ENCODE measurements around the gene PHKB. TPM values are rescaled to one million over a fixed set of nuclear protein-coding genes. Genes with fewer than 3 reads are reported as not detected.

The PHKB gene
- total RNA-seq, 1 donor, result 104 TPM

DNA sequence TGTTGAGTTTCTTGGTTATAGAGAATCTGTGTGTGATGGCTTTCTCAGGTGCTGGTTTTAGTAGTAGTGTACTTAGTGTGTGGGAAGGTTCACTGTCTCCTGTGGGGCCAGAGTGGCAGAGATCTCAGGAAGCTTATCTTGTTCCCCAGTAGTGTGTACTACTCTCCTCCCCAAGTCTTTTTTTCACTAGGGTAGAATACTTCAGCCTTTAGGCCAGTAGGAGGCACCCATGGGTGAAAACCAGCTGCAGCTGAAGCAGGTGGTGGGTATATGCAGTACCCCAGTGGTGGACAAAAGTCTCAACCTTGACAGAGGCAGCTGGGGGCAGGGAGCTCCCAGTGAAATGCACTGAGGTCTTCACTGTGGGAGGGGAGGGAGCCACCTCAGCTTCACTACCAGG lies 109.9 kb downstream of the PHKB start:
- no peak for DNase-seq (ENCODE audit: low read depth)
- no peak overlapping the region for H3K4me3 ChIP-seq (ENCODE audit: low read depth, low read length)
- TF ChIP-seq, protein P1, sequence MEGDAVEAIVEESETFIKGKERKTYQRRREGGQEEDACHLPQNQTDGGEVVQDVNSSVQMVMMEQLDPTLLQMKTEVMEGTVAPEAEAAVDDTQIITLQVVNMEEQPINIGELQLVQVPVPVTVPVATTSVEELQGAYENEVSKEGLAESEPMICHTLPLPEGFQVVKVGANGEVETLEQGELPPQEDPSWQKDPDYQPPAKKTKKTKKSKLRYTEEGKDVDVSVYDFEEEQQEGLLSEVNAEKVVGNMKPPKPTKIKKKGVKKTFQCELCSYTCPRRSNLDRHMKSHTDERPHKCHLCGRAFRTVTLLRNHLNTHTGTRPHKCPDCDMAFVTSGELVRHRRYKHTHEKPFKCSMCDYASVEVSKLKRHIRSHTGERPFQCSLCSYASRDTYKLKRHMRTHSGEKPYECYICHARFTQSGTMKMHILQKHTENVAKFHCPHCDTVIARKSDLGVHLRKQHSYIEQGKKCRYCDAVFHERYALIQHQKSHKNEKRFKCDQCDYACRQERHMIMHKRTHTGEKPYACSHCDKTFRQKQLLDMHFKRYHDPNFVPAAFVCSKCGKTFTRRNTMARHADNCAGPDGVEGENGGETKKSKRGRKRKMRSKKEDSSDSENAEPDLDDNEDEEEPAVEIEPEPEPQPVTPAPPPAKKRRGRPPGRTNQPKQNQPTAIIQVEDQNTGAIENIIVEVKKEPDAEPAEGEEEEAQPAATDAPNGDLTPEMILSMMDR (IDR thresholded peaks at IDR 0.05; ENCODE audit: insufficient read depth, low read depth, low read length), result no peak

DNA sequence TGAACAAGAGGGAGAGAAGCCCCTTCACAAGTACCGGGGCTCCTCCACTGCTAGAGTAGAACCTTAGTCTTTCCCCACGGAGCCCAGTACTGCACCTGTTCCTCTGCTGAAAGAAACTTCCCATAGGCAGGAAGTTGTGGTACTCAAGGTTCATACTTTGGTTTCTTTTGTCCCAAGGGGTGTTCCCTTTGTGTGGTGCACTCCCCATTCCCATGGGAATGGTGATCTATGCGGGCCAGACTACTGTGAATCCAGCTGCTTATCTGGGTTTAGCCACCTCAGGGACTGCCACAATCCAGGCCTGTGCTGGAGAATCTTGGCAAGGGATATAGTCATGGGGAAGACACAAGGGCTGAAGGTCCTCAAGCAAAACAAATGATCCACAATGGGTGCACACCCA lies 110.6 kb downstream of the PHKB start:
- H3K4me3 ChIP-seq (ENCODE audit: low read depth, low read length), result no peak overlapping the region
- TF ChIP-seq, protein P1 (IDR thresholded peaks at IDR 0.05; ENCODE audit: insufficient read depth, low read depth, low read length), result no peak
- no peak for DNase-seq (ENCODE audit: low read depth)

DNA sequence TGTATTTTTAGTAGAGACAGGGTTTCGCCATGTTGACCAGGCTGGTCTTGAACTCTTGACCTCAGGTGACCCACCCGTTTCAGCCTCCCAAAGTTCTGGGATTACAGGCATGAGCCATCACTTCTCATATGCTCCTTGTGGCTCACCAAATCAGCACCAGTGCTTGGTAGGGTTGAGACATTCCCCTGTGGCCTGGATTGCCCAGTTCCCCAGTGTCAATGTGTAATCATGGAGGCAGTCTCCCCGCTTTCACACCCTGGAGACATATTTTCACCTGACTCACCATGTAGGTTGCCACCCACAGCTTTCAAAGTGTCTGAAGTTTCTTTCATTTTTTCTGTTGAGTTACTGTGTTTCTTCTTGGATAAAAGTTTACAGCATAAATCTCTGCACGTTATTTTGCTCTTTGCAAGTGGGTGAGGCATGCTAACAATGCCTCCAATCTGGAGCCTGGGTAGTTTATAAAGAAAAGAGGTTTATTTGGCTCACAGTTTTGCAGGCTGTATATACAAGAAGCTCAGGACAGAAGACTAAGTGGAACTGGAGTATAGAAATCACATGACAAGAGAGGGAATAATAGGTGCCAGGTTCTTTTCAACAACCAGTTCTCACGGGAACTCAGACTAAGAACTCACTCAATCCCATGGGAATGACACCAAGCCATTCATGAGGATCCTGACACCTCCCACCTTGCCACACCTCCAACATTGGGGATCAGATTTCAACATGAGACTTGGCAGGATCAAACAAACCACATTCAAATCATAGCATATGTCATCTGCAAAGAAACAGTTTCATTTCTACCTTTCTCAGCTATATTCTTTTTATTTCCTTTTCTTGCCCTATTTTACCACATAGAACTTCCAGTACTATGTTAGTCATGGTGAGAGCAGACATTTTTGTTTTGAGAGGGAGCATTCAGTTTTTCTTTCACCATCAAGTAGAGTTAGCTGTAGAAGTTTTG lies 113.2 kb downstream of the PHKB start:
- DNase-seq (ENCODE audit: low read depth), result peak; percentile 41
- H3K4me3 ChIP-seq (ENCODE audit: low read depth, low read length), result no peak overlapping the region
- TF ChIP-seq, protein P1 (IDR thresholded peaks at IDR 0.05; ENCODE audit: insufficient read depth, low read depth, low read length), result no peak

DNA sequence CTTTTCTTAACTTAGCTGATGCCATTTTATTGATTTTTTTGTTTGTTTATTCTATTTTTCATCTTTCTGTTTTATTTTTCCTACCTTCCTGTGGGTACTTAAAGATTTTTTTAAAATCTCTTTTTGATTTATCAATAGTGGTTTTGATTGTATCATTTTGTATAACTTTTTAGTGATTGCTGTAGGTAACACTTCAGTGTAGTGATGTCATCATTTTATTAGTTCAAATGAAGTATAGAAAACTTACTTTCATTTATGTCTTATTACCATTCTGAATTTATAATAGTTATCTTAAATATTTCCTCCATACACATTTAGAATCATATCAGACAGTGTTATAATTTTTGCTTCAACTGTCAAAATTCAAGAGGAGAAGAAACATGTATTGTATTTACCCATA lies 115.9 kb downstream of the PHKB start:
- no peak for DNase-seq (ENCODE audit: low read depth)
- TF ChIP-seq, protein P1 (IDR thresholded peaks at IDR 0.05; ENCODE audit: insufficient read depth, low read depth, low read length), result no peak
- H3K4me3 ChIP-seq (ENCODE audit: low read depth, low read length), result no peak overlapping the region

DNA sequence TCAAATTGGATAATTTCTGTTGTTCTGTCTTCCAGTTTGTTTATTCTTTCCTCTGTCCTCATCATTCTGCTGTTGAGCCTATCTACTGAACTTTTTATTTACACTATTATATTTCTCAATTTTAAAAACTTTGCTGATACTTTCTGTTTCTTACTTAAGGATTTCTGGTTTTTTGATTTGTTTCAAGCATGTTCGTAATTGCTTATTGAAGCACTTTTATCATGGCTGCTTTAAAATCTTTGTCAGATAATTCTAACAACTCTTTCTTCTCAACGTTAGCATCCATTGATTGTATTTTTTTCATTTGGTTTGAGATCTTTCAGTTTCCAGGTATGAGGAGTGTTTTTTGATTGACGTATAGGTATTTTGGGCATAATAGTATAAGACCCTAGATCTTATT lies 116.9 kb downstream of the PHKB start:
- no peak for DNase-seq (ENCODE audit: low read depth)
- H3K4me3 ChIP-seq (ENCODE audit: low read depth, low read length), result no peak overlapping the region
- TF ChIP-seq, protein P1 (IDR thresholded peaks at IDR 0.05; ENCODE audit: insufficient read depth, low read depth, low read length), result no peak

DNA sequence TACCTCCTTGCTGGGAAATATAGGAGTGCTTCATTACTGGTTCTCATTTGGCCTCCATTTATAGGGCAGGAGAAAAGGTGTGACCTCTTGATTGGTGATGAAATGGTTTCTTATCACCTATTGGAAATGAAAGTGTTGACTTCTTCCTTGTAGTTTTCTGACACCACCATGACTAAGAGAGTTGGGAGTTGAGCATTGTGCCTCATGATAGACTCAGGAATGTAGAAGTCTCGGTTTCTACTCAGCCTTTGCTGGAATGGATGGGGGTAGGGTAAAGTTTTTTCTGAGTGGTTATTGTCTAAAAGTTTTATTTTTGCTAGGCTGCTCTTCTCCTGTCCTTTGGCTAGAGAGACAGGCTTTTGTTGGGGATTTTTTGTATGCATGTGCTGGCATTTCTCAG lies 117.4 kb downstream of the PHKB start:
- no peak for DNase-seq (ENCODE audit: low read depth)
- TF ChIP-seq, protein P1 (IDR thresholded peaks at IDR 0.05; ENCODE audit: insufficient read depth, low read depth, low read length), result no peak
- H3K4me3 ChIP-seq (ENCODE audit: low read depth, low read length), result no peak overlapping the region
